B cell (primary cell): ENCODE measurements around the gene HOXD4. TPM values are rescaled to one million over a fixed set of nuclear protein-coding genes. Genes with fewer than 3 reads are reported as not detected.

Experiments
- ATAC-seq: fragments of 200-7000 bp; cut with Tn5 transposase; one replicate; pipeline ENCODE4 v1.10.0; 2021; ENCODE audit warnings: low read depth, mild to moderate bottlenecking, moderate number of reproducible peaks, moderate library complexity
- CTCF ChIA-PET: fragments of 350-600 bp; sonication (Branson Sonifier 250); formaldehyde crosslinking; loops from one replicate; lab custom pipeline; 2021; ENCODE audit warnings: antibody characterized with exemption, inconsistent platforms; lab: Charles Lee
- POLR2A ChIA-PET: fragments of 350-600 bp; sonication (Branson Sonifier 250); formaldehyde crosslinking; loops from one replicate; lab custom pipeline; 2021; ENCODE audit warnings: antibody characterized with exemption; lab: Charles Lee
- DNase-seq: peaks from one replicate; pipeline ENCODE4 v3.0.0; 2013
- H2AFZ ChIP-seq: 2 replicates; pipeline ENCODE4 v1.6.1; 2012; ENCODE audit warnings: mild to moderate bottlenecking, low read depth, low read length; ENCODE audit not compliant: insufficient read depth, poor library complexity, severe bottlenecking
- H3K27ac ChIP-seq, 2 donors: 1 replicate in 1 of 2; 2 replicates in 1 of 2; pipeline ENCODE4 v1.5.1; 2012 to 2013; ENCODE audit warnings: low read length in 2 of 2, mild to moderate bottlenecking in 2 of 2, moderate library complexity in 1 of 2
- H3K27me3 ChIP-seq, 4 experiments: fragments of 200-600 bp in 1 of 4; sonication (generic) in 1 of 4; replicated peaks in 1 of 4; 1 replicate in 2 of 4; 2 replicates in 2 of 4; pipeline versions ENCODE4 v1.6.1 to v1.7.0; 2013 to 2016; ENCODE audit warnings: low read length in 3 of 4, mild to moderate bottlenecking in 2 of 4, mixed read lengths in 1 of 4, moderate library complexity in 1 of 4; ENCODE audit not compliant: insufficient read depth in 4 of 4, control insufficient read depth in 3 of 4; ENCODE audit errors: control extremely low read depth in 1 of 4
- H3K36me3 ChIP-seq, 2 experiments: replicated peaks in 1 of 2; 1 replicate in 1 of 2; 2 replicates in 1 of 2; pipeline versions ENCODE4 v1.6.1 to v1.7.1; 2013; ENCODE audit warnings: low read length in 1 of 2; ENCODE audit not compliant: insufficient read depth in 2 of 2, control insufficient read depth in 1 of 2; ENCODE audit errors: control extremely low read depth in 1 of 2, extremely low read depth in 1 of 2
- H3K4me1 ChIP-seq, 2 donors: fragments of 200-600 bp in 1 of 2; sonication (generic) in 1 of 2; 1 replicate in 1 of 2; 2 replicates in 1 of 2; pipeline versions ENCODE4 v1.5.1 to v1.6.1; 2013 to 2017; ENCODE audit warnings: low read length in 2 of 2; ENCODE audit not compliant: control insufficient read depth in 2 of 2, insufficient read depth in 2 of 2
- H3K4me2 ChIP-seq: replicated peaks from 2 replicates; pipeline ENCODE3; 2012; ENCODE audit warnings: mild to moderate bottlenecking, low read depth, low read length; ENCODE audit not compliant: poor library complexity, severe bottlenecking
- H3K4me3 ChIP-seq, 5 experiments: fragments of 200-600 bp in 1 of 5; sonication (generic) in 1 of 5; 1 replicate in 3 of 5; 2 replicates in 2 of 5; pipeline versions ENCODE4 v1.5.1 to v1.7.0; 2011 to 2016; ENCODE audit warnings: low read length in 4 of 5, mild to moderate bottlenecking in 4 of 5, low read depth in 2 of 5, control low read depth in 1 of 5, moderate library complexity in 1 of 5; ENCODE audit not compliant: insufficient read depth in 1 of 5; ENCODE audit errors: control extremely low read depth in 1 of 5, extremely low read depth in 1 of 5
- H3K79me2 ChIP-seq: fragments of 200-600 bp; sonication (generic); one replicate; pipeline ENCODE4 v1.6.0; 2016; ENCODE audit warnings: low read length; ENCODE audit not compliant: control insufficient read depth, insufficient read depth
- H3K9ac ChIP-seq: fragments of 200-600 bp; sonication (generic); 2 replicates; pipeline ENCODE4 v1.6.1; 2017; ENCODE audit warnings: mild to moderate bottlenecking, low read length, moderate library complexity
- H3K9me3 ChIP-seq, 3 donors: one replicate each; pipeline versions ENCODE4 v1.6.1 to v1.7.1; 2013; ENCODE audit warnings: low read length in 2 of 3; ENCODE audit not compliant: control insufficient read depth in 2 of 3, insufficient read depth in 1 of 3; ENCODE audit errors: control extremely low read depth in 1 of 3
- H4K20me1 ChIP-seq: 2 replicates; pipeline ENCODE4 v1.6.0; 2012; ENCODE audit warnings: mild to moderate bottlenecking, low read length; ENCODE audit not compliant: insufficient read depth, control insufficient read depth, poor library complexity, severe bottlenecking
- H3K27ac Mint-ChIP-seq: one replicate; pipeline ENCODE4 v1.8.0; 2021; ENCODE audit warnings: mixed read lengths
- H3K27me3 Mint-ChIP-seq: one replicate; pipeline ENCODE4 v1.8.0; 2021; ENCODE audit warnings: mixed read lengths
- H3K4me1 Mint-ChIP-seq: one replicate; pipeline ENCODE4 v1.8.0; 2021; ENCODE audit warnings: mixed read lengths
- H3K4me3 Mint-ChIP-seq: one replicate; pipeline ENCODE4 v1.8.0; 2021; ENCODE audit warnings: mixed read lengths
- H3K9me3 Mint-ChIP-seq: one replicate; pipeline ENCODE4 v1.8.0; 2022; ENCODE audit warnings: mixed read lengths; ENCODE audit not compliant: insufficient read depth
- EZH2 ChIP-seq: IDR thresholded peaks from 2 replicates; pipeline ENCODE4 v1.6.1; 2012; ENCODE audit warnings: borderline replicate concordance, low read depth, mild to moderate bottlenecking, moderate library complexity, low read length; ENCODE audit not compliant: insufficient read depth, poor library complexity, severe bottlenecking
- WGBS: methylation state at CpG from one replicate; pipeline ENCODE4 v1.1.5; 2013; ENCODE audit warnings: missing lambda C conversion rate; ENCODE audit not compliant: insufficient coverage; 5-methylcytosine and 5-hydroxymethylcytosine counted together
- intact Hi-C: fragments of 100-400 bp; cut with micrococcal nuclease; formaldehyde crosslinking; loops from one replicate; pipeline ENCODE4 v1.10.0; 2022
- polyA plus RNA-seq: library from polyadenylated mRNA; depleted of rRNA; stranded (reverse); fragments of >200 nt; gene quantifications from 2 replicates; pipeline ENCODE4 v1.2.3, GENCODE V29; 2012
- total RNA-seq, 2 donors: library from RNA; stranded (reverse); fragments of 120-200 nt in 1 of 2; gene quantifications; 1 replicate in 1 of 2; 2 replicates in 1 of 2; pipeline versions ENCODE4 v1.2.3 to v1.2.4, GENCODE V29; 2013 to 2022
- TF ChIP-seq, protein P1 (sequence below): fragments of 200-600 bp; IDR thresholded peaks from one replicate; pipeline ENCODE4 v1.8.0; 2022; ENCODE audit warnings: antibody characterized with exemption, mild to moderate bottlenecking

Gene HOXD4
- total and polyA plus RNA-seq, 2 donors (not counting 1 experiment from before 2014, with no cell fraction given): not detected

DNA sequence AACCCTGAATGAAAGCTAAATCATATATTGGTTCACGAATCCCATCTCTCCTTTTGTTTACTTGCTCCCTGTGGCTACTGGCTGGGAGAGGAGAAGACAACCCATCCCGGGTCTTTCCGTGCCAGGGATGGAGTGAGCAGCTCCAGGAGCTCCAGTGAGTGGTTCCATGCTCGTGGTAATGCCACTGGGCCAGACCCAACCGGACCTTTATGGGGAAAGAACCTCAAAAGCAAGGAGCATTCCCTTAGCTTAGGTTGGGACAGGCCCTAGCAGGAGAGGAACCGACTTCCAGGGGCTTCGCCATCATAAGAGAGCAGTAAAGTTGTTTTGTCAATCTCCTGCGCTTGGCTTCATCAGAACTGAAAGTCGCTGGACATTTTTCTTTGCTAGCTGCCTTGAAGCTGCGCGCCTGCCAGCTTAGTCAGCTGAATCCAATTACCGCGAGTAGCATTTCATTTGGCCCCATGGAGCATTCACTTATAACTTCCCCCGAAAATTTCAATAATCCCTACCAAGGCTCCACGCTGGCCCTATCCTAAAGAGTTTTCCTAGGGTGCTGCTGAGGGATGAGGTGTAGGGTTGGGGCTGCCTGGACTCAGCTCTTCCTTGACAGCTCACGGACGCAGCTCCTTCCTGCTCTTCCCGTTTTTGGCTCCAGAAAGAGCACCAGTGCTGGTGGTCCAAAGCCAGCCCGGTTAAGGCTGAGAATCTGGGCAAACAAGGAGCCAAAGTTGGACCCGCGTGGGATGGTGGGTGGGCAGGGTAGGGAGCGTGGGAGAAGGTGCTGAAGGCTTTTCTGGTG lies 10.7 kb downstream of the HOXD4 start:
- H3K9me3 ChIP-seq: peaks cover 0 to 68% (median 0%) of the 10 kb centered on the region in 3 donors
- ATAC-seq (no peak), DNase-seq (no peak)
- CTCF ChIA-PET: interaction anchor here (1.3 kb wide), 1 partner anchor 32 kb away, joined by 3 read pairs; no protein-coding TSS in a partner anchor
- 19% methylated on average over 14 of the region's 22 CpGs for WGBS
- Mint-ChIP-seq H3K9me3 (peaks cover 2% of the 10 kb centered on the region), H3K4me3 (no peak overlapping the region), H3K27me3 (peaks cover 69% of the 10 kb centered on the region), H3K4me1 (peaks cover 9% of the 10 kb centered on the region), H3K27ac (no peak overlapping the region)
- intact Hi-C loops: no loop called here
- H3K9ac ChIP-seq: no peak overlapping the region
- H3K27ac ChIP-seq: no peak overlapping the region
- H3K4me2 ChIP-seq: no peak overlapping the region
- H3K79me2 ChIP-seq: no peaks in the 10 kb centered on the region
- H4K20me1 ChIP-seq: no peaks in the 10 kb centered on the region
- peaks cover 0 to 89% (median 58%) of the 10 kb centered on the region in 4 experiments for H3K27me3 ChIP-seq
- H3K36me3 ChIP-seq: no peaks in the 10 kb centered on the region
- H2AFZ ChIP-seq: no peak overlapping the region
- TF ChIP-seq, protein P1, sequence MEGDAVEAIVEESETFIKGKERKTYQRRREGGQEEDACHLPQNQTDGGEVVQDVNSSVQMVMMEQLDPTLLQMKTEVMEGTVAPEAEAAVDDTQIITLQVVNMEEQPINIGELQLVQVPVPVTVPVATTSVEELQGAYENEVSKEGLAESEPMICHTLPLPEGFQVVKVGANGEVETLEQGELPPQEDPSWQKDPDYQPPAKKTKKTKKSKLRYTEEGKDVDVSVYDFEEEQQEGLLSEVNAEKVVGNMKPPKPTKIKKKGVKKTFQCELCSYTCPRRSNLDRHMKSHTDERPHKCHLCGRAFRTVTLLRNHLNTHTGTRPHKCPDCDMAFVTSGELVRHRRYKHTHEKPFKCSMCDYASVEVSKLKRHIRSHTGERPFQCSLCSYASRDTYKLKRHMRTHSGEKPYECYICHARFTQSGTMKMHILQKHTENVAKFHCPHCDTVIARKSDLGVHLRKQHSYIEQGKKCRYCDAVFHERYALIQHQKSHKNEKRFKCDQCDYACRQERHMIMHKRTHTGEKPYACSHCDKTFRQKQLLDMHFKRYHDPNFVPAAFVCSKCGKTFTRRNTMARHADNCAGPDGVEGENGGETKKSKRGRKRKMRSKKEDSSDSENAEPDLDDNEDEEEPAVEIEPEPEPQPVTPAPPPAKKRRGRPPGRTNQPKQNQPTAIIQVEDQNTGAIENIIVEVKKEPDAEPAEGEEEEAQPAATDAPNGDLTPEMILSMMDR: no peak
- no peak for TF ChIP-seq EZH2
- peaks cover 12 to 21% of the 10 kb centered on the region in 2 donors for H3K4me1 ChIP-seq
- POLR2A ChIA-PET: no interaction called here
- H3K4me3 ChIP-seq: no peak overlapping the region
